ENCODE measurements around the gene TMEM242. TPM values are rescaled to one million over a fixed set of nuclear protein-coding genes. Genes with fewer than 3 reads are reported as not detected.
"Not testable (repeated sequence)": the region's sequence is repeated elsewhere in the genome, so short reads cannot be mapped to it uniquely, and the experiment has no call there.

TMEM242 gene
- total RNA-seq, 4 donors from 2014 or later = 3.5 to 13.6 (median 5.2) TPM

DNA sequence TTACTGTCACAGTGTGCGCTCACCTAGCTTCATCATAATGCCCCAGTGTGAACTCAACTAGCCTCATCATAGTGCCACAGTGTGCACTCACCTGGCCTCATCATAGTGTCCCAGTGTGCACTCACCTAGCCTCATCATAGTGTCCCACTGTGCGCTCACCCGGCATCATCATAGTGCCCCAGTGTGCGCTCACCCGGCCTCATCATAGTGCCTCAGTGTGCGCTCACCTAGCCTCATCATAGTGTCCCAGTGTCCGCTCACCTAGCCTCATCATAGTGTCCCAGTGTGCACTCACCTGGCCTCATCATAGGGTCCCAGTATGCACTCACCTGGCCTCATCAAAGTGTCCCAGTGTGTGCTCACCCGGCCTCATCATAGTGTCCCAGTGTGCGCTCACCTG lies 10.6 kb downstream of the TMEM242 start:
- DNase-seq (ENCODE audit: low spot score) = no peak
- no peak for ATAC-seq (ENCODE audit: low FRiP score)

DNA sequence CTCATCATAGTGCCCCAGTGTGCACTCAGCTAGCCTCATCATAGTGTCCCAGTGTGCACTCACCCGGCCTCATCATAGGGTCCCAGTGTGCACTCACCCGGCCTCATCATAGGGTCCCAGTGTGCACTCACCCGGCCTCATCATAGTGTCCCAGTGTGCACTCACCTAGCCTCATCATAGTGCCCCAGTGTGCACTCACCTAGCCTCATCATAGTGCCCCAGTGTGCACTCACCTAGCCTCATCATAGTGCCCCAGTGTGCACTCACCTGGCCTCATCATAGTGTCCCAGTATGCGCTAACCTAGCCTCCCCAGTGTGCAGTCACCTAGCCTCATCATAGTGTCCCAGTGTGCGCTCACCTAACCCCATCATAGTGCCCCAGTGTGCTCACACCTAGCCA lies 12.6 kb downstream of the TMEM242 start:
- ATAC-seq (ENCODE audit: low FRiP score) = peak; percentile 35
- DNase-seq (ENCODE audit: low spot score) = not testable (repeated sequence)

More for the DNA sequence above, 10.6 kb downstream of the TMEM242 start:
- TF ChIP-seq, protein P1, sequence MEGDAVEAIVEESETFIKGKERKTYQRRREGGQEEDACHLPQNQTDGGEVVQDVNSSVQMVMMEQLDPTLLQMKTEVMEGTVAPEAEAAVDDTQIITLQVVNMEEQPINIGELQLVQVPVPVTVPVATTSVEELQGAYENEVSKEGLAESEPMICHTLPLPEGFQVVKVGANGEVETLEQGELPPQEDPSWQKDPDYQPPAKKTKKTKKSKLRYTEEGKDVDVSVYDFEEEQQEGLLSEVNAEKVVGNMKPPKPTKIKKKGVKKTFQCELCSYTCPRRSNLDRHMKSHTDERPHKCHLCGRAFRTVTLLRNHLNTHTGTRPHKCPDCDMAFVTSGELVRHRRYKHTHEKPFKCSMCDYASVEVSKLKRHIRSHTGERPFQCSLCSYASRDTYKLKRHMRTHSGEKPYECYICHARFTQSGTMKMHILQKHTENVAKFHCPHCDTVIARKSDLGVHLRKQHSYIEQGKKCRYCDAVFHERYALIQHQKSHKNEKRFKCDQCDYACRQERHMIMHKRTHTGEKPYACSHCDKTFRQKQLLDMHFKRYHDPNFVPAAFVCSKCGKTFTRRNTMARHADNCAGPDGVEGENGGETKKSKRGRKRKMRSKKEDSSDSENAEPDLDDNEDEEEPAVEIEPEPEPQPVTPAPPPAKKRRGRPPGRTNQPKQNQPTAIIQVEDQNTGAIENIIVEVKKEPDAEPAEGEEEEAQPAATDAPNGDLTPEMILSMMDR (IDR thresholded peaks at IDR 0.05) = no peak

DNA sequence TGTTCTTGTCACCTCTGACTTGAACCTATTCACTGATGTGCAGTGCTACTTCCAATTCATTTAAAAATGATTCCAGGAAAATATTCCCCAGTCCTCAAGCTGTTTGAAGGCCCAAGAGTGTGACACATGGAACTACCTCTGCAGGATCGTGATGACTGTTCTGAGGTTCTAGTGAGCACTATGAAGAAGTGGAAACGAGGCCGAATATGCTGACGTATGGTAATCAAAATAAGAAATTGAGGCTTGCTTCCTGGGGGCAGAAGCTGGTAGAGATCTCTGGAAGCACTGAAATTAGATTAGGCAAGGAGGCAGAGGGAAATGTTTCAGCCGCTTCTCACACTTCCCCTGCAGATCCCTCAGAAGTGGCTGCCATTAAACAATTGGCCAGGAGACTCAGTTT lies 15.7 kb downstream of the TMEM242 start:
- DNase-seq (ENCODE audit: low spot score) (no peak), ATAC-seq (ENCODE audit: low FRiP score) (no peak)
- TF ChIP-seq, protein P1 (IDR thresholded peaks at IDR 0.05) = no peak

DNA sequence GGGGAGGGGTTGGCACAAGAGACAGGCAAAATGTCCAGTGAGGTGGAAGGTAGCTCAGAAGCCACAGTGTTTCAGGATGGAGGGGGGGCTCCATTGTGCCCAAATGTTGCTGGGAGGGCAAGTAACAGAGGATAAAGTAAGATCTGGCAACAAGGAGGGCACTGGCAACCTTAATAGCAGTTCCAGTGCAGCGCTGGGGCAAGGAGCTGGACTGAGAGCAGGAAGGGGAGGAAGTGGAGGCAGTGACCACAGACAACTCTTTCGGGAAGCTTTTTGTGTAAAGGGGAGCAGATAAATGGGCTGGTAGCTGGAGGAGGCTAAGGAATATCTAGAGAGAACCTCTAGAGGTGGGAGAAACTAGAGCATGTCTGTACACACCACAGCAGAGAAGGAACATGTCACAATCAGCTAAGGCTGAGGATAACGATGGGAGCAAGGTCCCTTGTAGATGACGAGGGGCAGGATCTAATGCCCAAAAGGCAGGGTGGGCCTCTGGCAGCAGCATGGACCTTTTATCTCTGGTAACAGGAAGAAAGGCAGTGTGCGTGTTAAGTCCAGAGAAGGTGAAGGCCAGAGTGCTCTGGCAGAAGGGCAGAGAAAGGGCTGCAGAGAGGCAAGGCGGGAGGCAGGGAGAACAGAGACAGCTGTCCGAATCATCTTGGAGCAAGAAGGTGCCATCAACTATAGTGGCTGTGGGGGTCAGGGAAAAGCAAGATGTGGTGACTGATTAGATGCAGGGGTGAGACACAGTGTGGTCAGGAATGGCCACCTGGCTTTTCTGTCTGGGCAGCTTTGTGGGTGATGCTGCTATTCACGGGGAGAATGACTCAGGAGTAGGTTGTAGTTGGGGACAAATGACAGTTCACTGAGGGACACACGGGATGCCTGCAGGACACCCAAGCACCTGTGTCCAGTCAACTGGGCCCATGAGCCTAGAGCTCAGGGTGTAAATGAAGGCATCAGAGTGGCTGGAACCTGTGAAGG lies 17.4 kb downstream of the TMEM242 start:
- TF ChIP-seq, protein P1 (IDR thresholded peaks at IDR 0.05) = no peak
- DNase-seq (ENCODE audit: low spot score) = no peak
- peak; percentile 12 for ATAC-seq (ENCODE audit: low FRiP score)

DNA sequence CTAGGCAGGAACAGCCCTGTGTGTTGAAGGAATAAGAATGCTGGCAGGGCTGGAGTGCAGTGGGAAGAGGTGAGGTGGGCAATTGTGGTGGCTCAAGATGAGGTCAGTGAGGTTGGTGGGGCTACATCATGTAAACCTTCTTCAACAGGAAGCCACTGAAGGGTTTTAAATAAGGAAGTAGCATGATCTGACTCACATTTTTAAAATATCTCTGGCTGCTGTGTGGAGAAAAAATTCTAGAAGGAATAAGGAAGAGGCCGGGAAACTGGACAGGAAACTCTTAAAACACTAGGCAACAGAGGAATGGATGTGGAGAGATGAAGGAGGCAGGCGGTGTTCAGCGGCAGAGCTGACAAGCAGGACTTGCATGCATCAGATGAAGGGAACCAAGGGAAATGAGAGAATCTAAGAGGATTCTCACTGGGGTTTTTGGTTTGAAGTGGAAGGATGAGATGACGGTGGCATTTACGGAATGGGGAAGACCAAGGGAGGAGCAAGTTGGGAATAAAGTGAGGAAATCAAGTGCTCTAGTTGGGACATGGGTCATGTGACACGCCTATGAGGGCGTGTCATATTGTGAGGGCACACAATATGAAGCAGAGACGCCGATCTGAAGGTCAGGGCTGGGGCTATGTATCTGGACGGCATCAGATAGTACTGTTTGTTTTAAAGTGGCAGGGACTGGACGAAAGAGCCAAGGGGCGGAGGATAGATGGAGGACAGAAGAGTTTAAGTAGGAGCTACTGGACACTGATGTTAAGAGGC lies 18.2 kb downstream of the TMEM242 start:
- ATAC-seq (ENCODE audit: low FRiP score) = peak; percentile 51

DNA sequence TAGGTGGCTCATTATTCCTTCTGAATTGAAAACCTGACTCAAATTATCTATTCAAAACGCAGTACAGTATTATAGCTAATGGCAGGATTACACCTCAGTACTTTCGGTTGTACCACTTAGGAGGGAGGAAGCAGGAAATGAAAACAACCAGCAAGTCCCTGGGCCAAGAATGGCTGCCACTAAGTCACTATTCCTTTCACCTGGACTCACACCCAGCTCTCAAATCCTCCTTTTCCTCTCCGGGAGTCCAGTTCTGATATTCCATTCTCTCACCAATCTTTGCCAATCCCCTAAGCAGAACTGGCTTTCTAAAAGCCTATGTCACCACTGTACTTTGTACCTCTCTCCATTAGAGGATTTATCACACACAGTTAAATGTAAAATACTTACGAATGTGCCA lies 20.6 kb downstream of the TMEM242 start:
- DNase-seq (ENCODE audit: low spot score) (no peak), ATAC-seq (ENCODE audit: low FRiP score) (no peak)
- TF ChIP-seq, protein P1 (IDR thresholded peaks at IDR 0.05) = no peak

More for the DNA sequence above, 18.2 kb downstream of the TMEM242 start:
- TF ChIP-seq, protein P1 (IDR thresholded peaks at IDR 0.05) = no peak
- no peak for DNase-seq (ENCODE audit: low spot score)

DNA sequence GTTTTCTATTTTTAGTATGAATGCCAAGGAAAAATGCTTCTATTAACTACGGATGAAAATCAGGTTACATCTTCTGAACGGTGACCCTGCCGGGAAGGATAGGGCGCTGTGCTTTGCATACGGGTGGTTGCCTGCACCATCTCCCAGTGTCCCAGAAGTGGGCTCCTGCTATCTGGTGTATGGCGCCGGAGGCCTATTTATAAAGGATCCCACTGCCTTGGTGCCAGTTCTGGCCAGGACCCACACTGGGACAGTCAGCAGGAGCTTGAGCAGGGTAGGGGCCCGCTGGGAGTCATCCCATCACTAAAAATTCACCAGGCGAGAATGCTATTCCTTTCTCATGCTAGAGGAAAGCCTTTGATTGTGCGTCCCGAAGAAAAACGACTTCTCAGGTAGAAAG lies 22.9 kb downstream of the TMEM242 start:
- no peak for ATAC-seq (ENCODE audit: low FRiP score)
- TF ChIP-seq, protein P1 (IDR thresholded peaks at IDR 0.05) = no peak
- no peak for DNase-seq (ENCODE audit: low spot score)

Data from omental fat pad (tissue), 4 donors.